Stimulated activated naive CD8-positive, alpha-beta T cell treated with anti-CD3 and anti-CD28 coated beads, Interleukin-15, Interleukin-2, amounts not matched to agents 100 ng/mL and 50 ng/mL, for 24 hours (primary cell): Measurements from ENCODE around the gene DMKN.

ENCODE experiments used
- H3K27ac Mint-ChIP-seq: one replicate; pipeline ENCODE4 v1.8.0; 2021; ENCODE audit warnings: mild to moderate bottlenecking, mixed read lengths
- H3K27me3 Mint-ChIP-seq: one replicate; pipeline ENCODE4 v1.8.0; 2021; ENCODE audit warnings: mixed read lengths
- H3K36me3 Mint-ChIP-seq: one replicate; pipeline ENCODE4 v1.8.0; 2021; ENCODE audit warnings: low read depth, mixed read lengths
- H3K4me1 Mint-ChIP-seq: one replicate; pipeline ENCODE4 v1.8.0; 2021; ENCODE audit warnings: low read depth, mixed read lengths
- H3K4me3 Mint-ChIP-seq: one replicate; pipeline ENCODE4 v1.8.0; 2021; ENCODE audit warnings: mild to moderate bottlenecking, mixed read lengths
- H3K9me3 Mint-ChIP-seq: one replicate; pipeline ENCODE4 v1.8.0; 2021; ENCODE audit warnings: mixed read lengths

Gene DMKN

DNA sequence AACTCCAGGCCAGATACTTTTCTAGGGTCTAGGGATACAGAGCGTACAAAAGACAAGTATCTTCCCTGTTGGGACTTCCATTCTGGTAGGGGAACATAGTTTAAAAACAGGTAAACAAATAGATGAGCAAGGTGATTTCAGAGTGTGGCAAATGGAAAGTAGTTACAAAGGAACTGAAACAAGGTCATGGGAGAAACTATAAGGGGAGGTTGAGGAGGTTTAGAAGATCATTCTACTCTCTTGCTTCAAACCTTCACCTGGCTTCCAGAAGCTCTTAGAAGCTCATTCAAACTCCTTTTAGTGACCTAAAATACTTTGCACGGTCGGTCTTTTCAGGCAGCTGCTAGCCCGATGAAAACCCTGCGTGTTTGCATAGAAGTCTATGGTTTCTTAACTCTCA, 56.3 kb downstream of the DMKN start:
- no peak overlapping the region for H3K4me3 Mint-ChIP-seq
- H3K27me3 Mint-ChIP-seq, result no peaks in the 10 kb centered on the region

DNA sequence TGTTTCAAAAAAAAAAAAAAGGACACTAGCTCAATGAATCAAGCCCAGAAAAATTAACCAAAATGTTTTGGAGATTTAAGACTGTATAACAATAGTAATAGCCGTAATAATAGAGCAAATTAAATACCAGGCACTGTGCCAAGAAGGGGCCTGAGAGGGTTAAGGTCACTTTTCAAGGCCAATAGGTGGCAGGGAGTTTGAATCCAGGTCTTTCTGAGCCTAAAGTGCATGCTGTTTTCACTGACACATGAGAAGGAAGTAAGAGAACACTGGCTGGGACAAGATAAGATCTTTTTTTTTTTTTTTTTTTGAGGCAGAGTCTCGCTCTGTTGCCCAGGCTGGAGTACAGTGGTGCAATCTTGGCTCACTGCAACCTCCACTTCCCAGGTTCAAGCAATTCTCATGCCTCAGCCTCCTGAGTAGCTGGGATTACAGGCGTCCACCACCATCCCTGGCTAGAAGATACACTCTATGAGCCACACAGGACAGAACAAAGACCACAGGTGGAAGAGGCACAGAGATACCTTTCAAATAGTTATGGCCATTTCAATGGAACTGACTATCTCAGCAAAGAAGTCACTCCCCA, 57.7 kb downstream of the DMKN start:
- Mint-ChIP-seq H3K27me3 (no peaks in the 10 kb centered on the region), H3K9me3 (no peaks in the 10 kb centered on the region), H3K4me1 (peaks cover 59% of the 10 kb centered on the region), H3K4me3 (no peak overlapping the region), H3K27ac (no peak overlapping the region), H3K36me3 (no peaks in the 10 kb centered on the region)

More for the DNA sequence above, 56.3 kb downstream of the DMKN start:
- no peaks in the 10 kb centered on the region for H3K36me3 Mint-ChIP-seq
- no peaks in the 10 kb centered on the region for H3K9me3 Mint-ChIP-seq
- H3K4me1 Mint-ChIP-seq, result peaks cover 54% of the 10 kb centered on the region
- no peak overlapping the region for H3K27ac Mint-ChIP-seq

DNA sequence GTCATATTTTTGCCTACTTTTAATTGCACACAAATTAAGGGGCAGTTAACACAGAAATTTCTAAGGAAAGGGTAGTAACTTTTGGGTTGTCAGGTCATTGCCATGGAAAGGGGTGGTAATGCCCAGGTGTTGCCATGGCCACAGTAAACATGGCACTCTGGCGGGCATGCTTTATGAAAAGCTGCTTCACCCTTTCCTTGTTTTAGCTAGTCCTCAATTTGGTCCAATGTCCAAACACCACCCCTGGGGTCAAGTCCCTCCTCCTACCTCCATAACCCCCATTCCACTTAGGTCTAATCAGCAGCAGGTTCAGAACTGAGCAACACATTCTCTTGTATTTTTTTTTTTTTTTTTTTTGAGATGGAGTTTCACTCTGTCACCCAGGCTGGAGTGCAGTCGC, 58.8 kb downstream of the DMKN start:
- H3K27ac Mint-ChIP-seq, result no peak overlapping the region
- H3K4me1 Mint-ChIP-seq, result peaks cover 56% of the 10 kb centered on the region
- H3K36me3 Mint-ChIP-seq, result no peaks in the 10 kb centered on the region
- no peaks in the 10 kb centered on the region for H3K27me3 Mint-ChIP-seq
- H3K4me3 Mint-ChIP-seq, result no peak overlapping the region
- H3K9me3 Mint-ChIP-seq, result no peaks in the 10 kb centered on the region

DNA sequence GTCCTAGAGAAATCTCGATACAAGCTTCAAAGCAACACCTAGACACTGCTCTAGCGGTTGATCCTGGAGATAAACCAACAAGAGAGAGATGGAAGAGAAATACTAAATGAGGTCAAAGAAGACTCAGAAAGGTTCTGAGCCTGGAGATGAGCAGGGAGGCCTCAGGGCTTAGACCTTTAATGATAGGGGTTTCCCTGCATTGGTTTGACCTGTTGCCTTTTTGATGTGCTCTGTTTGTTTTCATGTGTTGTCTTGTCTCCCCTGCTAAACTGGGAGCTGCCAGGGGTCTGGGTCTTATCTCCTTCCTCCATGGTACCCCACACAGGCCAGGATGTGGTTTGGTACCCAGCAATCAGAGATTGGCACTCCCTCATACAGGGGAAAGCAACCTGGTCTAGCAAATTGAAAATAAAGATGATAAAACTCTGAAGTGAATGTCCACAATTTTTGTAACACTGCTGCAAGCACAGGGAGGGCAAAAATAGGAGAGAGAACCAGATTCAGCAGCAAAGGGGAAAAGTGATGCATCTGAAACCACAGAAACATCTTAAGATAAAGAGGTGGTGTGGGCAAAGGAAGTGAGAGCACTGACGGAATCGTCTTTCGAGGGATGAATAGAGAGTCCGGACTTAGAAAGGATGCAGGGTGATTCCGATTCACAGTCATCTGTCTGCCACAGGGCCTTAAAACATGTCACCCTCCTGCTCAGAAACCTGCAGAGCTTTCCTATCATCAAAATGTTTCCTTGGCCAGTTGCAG, 61.9 kb downstream of the DMKN start:
- peak overlapping the region; percentile 32 for H3K4me3 Mint-ChIP-seq
- H3K4me1 Mint-ChIP-seq, result peaks cover 54% of the 10 kb centered on the region
- H3K27ac Mint-ChIP-seq, result peak overlapping the region; percentile 80
- H3K9me3 Mint-ChIP-seq, result no peaks in the 10 kb centered on the region
- H3K27me3 Mint-ChIP-seq, result peaks cover 18% of the 10 kb centered on the region
- H3K36me3 Mint-ChIP-seq, result no peaks in the 10 kb centered on the region

DNA sequence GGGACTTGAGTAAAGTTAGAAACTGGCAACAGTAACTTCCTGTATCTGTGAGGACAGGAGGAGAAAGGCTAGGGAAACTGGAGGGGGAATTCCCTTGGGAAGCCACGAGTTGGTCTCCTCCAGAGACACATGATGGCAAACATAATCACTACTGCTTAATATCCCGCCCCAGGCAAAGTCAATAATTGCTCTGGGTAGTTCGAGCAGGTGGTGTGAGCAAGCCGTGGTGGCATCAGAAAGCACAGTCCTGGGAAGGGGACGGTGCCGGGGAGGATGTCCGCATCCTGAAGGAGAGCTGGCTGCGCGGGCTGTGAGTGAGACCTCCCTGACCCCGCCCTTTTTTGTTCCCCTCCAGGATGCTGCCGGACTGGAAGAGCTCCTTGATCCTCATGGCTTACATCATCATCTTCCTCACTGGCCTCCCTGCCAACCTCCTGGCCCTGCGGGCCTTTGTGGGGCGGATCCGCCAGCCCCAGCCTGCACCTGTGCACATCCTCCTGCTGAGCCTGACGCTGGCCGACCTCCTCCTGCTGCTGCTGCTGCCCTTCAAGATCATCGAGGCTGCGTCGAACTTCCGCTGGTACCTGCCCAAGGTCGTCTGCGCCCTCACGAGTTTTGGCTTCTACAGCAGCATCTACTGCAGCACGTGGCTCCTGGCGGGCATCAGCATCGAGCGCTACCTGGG, 63.9 kb downstream of the DMKN start:
- no peaks in the 10 kb centered on the region for H3K36me3 Mint-ChIP-seq
- peaks cover 64% of the 10 kb centered on the region for H3K4me1 Mint-ChIP-seq
- H3K27me3 Mint-ChIP-seq, result peaks cover 32% of the 10 kb centered on the region
- H3K4me3 Mint-ChIP-seq, result no peak overlapping the region
- no peak overlapping the region for H3K27ac Mint-ChIP-seq
- H3K9me3 Mint-ChIP-seq, result no peaks in the 10 kb centered on the region

DNA sequence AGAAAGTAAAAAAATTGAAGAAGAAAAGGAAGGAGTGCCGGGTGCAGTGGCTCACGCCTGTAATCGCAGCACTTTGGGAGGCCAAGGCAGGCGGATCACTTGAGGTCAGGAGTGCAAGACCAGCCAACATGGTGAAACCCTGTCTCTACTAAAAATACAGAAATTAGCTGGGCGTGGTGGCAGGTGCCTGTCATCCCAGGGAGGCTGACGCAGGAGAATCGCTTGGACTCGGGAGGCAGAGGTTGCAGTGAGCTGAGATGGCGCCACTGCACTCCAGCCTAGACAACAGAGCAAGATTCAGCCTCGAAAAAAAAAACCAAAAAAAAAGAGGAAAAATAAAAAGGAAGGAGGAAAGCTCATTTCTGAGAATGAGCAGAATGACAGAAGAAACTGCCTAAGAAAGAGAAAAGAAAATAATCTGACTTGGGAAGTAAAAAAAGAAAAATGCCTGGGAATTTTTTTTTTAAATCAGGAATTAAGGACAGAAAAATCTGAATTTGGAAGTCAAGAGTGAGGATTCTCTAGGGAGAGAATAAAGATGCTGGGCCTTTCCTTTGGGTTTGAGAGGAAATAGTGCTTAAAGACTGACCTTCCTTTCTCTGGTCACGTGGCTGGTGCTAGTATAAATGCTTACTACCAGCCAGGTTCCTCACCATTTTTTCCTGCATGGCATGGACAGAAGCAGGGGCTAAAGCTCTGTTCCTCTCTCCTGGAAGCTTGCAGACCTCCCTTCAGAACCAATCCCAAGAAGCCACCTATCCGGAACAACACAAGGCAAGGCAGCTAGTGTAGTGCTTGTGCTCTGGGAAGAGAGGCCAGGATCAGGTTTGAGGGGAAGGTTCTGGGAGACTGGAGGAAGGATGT, 65.6 kb downstream of the DMKN start, which contains the start of gene FFAR2:
TSS of gene FFAR2 (plus strand) at position 652 of the 864 bp plus-strand sequence. CDS start 1,458 bp downstream, outside the sequence.
- Mint-ChIP-seq H3K4me1 (peaks cover 64% of the 10 kb centered on the region), H3K4me3 (no peak within 1 kb of the TSS), H3K27ac (no peak within 1 kb of the TSS), H3K27me3 (peaks cover 32% of the 10 kb centered on the region), H3K9me3 (no peaks in the 10 kb centered on the region), H3K36me3 (no peaks in the 10 kb centered on the region)
